ENCODE measurements around the gene PHYHD1.
A peak's percentile ranks its signal among the peaks of the same experiment; 100 is the strongest.

The PHYHD1 gene

DNA sequence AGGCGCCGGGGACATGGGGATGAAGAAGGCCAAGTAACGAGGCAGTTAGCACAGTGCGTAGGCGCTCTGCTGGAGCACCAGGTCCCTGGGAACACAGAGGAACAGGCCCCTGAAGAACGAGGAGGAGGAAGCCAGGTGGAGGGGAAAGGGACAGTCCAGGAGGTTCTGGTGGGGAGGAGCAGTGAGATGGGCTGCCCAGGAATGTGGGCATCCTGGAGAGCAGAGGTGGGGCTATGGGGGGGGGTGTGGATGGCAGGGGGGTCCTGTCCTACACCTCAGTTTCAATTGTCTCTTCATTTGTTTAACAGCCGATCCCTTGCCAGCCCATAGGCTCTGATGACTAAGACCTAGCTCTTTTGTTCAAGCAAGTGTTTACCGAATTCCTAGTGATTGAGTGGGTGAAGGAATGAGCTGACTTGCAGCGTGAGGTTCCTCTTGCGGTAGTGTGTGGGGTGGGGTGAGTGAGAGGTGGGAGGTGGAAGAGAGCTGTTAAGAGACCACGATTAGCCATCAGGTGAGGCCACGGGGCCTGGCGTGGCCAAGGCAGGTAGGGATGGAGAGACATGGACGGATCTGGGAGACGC is 8.4 kb upstream of the PHYHD1 start:
- Histone ChIP-seq H3K4me3 (peak overlapping the region in 1 of 2 donors; percentile 4), H3K36me3 (peaks cover 41 to 57% (median 53%) of the 10 kb centered on the region in 3 donors), H3K27ac (peak overlapping the region; percentile 91 to 95)

DNA sequence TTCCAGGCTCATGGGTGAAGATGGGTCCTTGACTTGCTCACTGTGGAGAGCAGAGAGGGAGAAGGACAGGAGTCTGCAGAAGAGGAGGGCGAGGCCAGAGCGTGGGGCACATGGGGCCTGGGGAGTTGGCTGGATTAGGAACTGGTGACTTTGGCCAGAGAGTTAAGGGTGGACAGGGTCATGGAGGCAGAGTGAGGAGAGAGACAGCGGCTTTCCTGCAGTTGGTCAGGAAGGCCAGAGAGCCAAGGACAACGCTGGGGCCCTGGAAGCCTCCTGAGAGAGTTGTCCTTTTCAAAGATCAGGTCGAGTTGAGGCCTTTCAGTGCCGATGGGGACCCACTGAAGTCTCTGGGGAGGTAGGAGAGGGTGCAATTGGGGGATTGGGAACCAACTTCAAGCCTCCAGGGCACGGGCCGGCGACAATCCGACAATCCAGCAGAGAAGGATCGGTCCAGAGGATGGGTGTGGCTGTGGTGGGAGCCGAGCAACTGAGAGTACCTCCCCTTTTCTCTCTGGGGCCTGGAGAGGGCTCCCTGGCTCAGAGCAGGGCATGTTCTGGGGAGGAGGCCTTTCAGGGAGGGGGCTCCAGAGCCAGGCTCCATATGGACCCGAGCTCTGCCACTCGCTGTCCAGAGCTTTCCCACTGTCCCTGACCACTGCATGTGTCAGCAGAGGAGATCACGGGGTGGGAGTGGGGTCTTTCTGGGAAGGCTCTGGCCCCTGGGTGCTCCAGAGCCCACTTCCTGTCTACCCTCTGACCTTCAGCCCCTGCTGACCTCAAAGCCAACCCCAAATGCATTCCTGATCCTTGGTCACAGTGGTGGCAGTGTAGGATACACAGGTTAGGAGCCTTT is 7.5 kb upstream of the PHYHD1 start:
- H3K36me3 ChIP-seq, result peaks cover 38 to 52% (median 51%) of the 10 kb centered on the region in 3 donors
- H3K27ac ChIP-seq, result peak overlapping the region; percentile 91 to 95
- no peaks in the 10 kb centered on the region for H3K9me3 ChIP-seq
- TF ChIP-seq CTCF (IDR thresholded peaks at IDR 0.05), result no peak
- H3K4me1 ChIP-seq, result peaks cover 19 to 94% (median 90%) of the 10 kb centered on the region in 4 donors
- intact Hi-C loops (cut with DNase I; ENCODE audit: low total_unique reads), result no loop called here
- H3K4me3 ChIP-seq, result no peak overlapping the region
- no peak for DNase-seq
- no peaks in the 10 kb centered on the region for H3K27me3 ChIP-seq

More for the DNA sequence above, 8.4 kb upstream of the PHYHD1 start:
- DNase-seq, result no peak
- Histone ChIP-seq H3K27me3 (no peaks in the 10 kb centered on the region), H3K9me3 (no peaks in the 10 kb centered on the region), H3K4me1 (peaks cover 19 to 85% (median 84%) of the 10 kb centered on the region in 4 donors)
- intact Hi-C loops (cut with DNase I; ENCODE audit: low total_unique reads), result no loop called here
- no peak for TF ChIP-seq CTCF (IDR thresholded peaks at IDR 0.05)

DNA sequence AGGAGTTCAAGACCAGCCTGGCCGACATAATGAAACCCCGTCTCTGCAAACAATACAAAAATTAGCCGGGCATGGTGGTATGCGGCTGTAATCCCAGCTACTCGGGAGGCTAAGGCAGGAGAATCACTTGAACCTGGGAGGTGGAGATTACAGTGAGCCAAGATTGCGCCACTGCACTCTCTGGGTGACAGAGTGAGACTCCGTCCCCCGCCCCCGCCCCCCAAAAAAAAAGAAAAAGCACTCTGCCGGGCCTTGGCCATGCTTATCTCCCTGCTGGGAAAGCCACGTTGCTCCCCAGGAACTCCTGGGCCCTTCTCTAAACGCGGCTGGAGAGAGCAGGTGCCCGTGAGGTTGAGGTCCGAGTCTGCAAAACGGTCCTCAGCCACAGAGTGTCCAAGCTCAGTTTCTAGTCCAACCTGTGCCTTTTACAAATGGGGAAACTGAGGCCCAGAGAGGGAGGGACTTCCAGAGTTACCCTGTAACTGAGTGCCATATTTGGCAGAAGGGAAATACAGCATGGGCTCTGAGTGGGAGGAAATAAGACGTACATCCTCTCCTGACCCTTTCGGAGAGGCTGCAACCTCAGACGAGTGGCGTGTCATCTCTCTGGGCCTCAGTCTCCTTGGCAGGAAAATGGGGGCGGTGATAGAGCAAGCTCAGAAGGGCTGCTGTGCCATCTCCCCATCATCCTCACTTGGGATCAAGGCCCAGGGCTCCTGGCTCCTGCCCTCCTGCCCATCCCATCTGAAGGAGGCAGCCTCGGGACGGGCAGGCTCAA is 6.6 kb upstream of the PHYHD1 start:
- intact Hi-C loops (cut with DNase I; ENCODE audit: low total_unique reads), result no loop called here
- H3K4me1 ChIP-seq, result peaks cover 19 to 100% (median 93%) of the 10 kb centered on the region in 4 donors
- peaks cover 29 to 50% (median 43%) of the 10 kb centered on the region in 3 donors for H3K36me3 ChIP-seq

GRCh38 chr9:128916204-128916603 is 4.6 kb upstream of the PHYHD1 start:
- TF ChIP-seq CTCF (IDR thresholded peaks at IDR 0.05), result no peak
- peak overlapping the region; percentile 91 to 95 for H3K27ac ChIP-seq
- peak overlapping the region in 1 of 2 donors; percentile 16 for H3K4me3 ChIP-seq
- intact Hi-C loops (cut with DNase I; ENCODE audit: low total_unique reads), result no loop called here
- no peaks in the 10 kb centered on the region for H3K9me3 ChIP-seq
- no peaks in the 10 kb centered on the region for H3K27me3 ChIP-seq
- DNase-seq, result peak; percentile 77 to 90
- peaks cover 19 to 100% (median 92%) of the 10 kb centered on the region in 4 donors for H3K4me1 ChIP-seq
- H3K36me3 ChIP-seq, result peaks cover 15 to 37% (median 23%) of the 10 kb centered on the region in 3 donors

More for the DNA sequence above, 6.6 kb upstream of the PHYHD1 start:
- no peak for TF ChIP-seq CTCF (IDR thresholded peaks at IDR 0.05)
- Histone ChIP-seq H3K27ac (peak overlapping the region; percentile 91 to 95), H3K9me3 (no peaks in the 10 kb centered on the region), H3K27me3 (no peaks in the 10 kb centered on the region), H3K4me3 (no peak overlapping the region)
- no peak for DNase-seq

DNA sequence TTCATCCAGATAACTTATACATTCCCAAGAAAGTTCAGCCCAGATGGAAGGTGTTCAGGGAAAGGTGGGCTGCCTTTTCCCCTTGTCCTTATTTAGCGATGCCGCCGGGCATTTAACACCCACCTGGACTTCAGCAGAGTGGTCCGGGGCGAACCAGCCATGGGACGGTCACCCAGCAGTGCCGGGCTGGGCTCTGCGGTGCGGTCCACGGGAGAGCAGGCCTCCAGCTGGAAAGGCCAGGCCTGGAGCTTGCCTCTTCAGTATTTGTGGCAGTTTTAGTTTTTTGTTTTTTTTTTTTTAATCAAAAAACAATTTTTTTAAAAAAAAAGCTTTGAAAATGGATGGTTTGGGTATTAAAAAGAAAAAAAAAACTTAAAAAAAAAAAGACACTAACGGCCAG is 4.0 kb upstream of the PHYHD1 start:
- Histone ChIP-seq H3K4me1 (peaks cover 22 to 100% (median 92%) of the 10 kb centered on the region in 4 donors), H3K9me3 (no peaks in the 10 kb centered on the region), H3K4me3 (peak overlapping the region; percentile 3 to 16), H3K27ac (peak overlapping the region; percentile 91 to 95), H3K27me3 (no peaks in the 10 kb centered on the region), H3K36me3 (peaks cover 15 to 37% (median 22%) of the 10 kb centered on the region in 3 donors)
- TF ChIP-seq CTCF (IDR thresholded peaks at IDR 0.05), result no peak
- DNase-seq, result no peak
- intact Hi-C loops (cut with DNase I; ENCODE audit: low total_unique reads), result no loop called here

All from tibial artery (tissue), 4 donors.